A673 (cell line): ENCODE measurements around the gene PLD4.

ENCODE experiments used
- CTCF ChIP-seq: fragments of 300-800, 200-600 bp; sonication (generic); conservative IDR thresholded peaks from 2 replicates; pipeline ENCODE4 v1.5.1; 2017; ENCODE audit warnings: low read depth, mild to moderate bottlenecking, antibody characterized with exemption, low read length, moderate library complexity, mixed read lengths
- EZH2 ChIP-seq: fragments of 200-600 bp; sonication (generic); IDR thresholded peaks from 2 replicates; pipeline ENCODE4 v1.6.1; 2017; ENCODE audit warnings: borderline replicate concordance, low read depth, mild to moderate bottlenecking, mixed read lengths, antibody characterized with exemption, low read length; ENCODE audit not compliant: poor library complexity, severe bottlenecking

- TF ChIP-seq CTCF (no peak), EZH2 (no peak)
Measured at GRCh38 chr14:104877066-104877805, 47.4 kb upstream of the PLD4 start.
